Activated CD4-positive, alpha-beta T cell treated with anti-CD3 and anti-CD28 coated beads, Interleukin-2, amount 50 U/mL, for 24 hours (primary cell): ENCODE data around the gene RASGRP3.
"Not testable (repeated sequence)": the region's sequence is repeated elsewhere in the genome, so short reads cannot be mapped to it uniquely, and the experiment has no call there.

Experiments
- DNase-seq, 2 donors: peaks; one replicate each; pipeline ENCODE4 v3.0.0-alpha.2; 2020; ENCODE audit warnings: low read depth in 1 of 2, low spot score in 1 of 2

The RASGRP3 gene

GRCh38 chr2:33457556-33458247, 18.7 kb upstream of the RASGRP3 start:
- DNase-seq = no peak

GRCh38 chr2:33458248-33458819, 18.1 kb upstream of the RASGRP3 start:
- DNase-seq = no peak

GRCh38 chr2:33459745-33460144, 16.7 kb upstream of the RASGRP3 start:
- no peak for DNase-seq

GRCh38 chr2:33462512-33462911, 13.9 kb upstream of the RASGRP3 start:
- not testable (repeated sequence) for DNase-seq

- no peak for DNase-seq
Observed at GRCh38 chr2:33467413-33467812, 9.0 kb upstream of the RASGRP3 start.

- no peak for DNase-seq
Observed at GRCh38 chr2:33469238-33469637, 7.2 kb upstream of the RASGRP3 start.

- peak; percentile 51 to 69 for DNase-seq
Observed at GRCh38 chr2:33475224-33476130, 972 bp upstream of the RASGRP3 start.

GRCh38 chr2:33476793-33477190, 343 bp downstream of the RASGRP3 start:
- no peak for DNase-seq

GRCh38 chr2:33477473-33478468, 1.3 kb downstream of the RASGRP3 start:
- DNase-seq = peak in 1 of 2 donors; percentile 19

GRCh38 chr2:33478968-33479731, 2.7 kb downstream of the RASGRP3 start:
- no peak for DNase-seq

- no peak for DNase-seq
Observed at GRCh38 chr2:33482518-33482917, 6.1 kb downstream of the RASGRP3 start.

GRCh38 chr2:33484042-33484621, 7.7 kb downstream of the RASGRP3 start:
- DNase-seq = no peak

- no peak for DNase-seq
Observed at GRCh38 chr2:33485051-33485450, 8.6 kb downstream of the RASGRP3 start.

- DNase-seq = no peak
Observed at GRCh38 chr2:33486544-33486943, 10.1 kb downstream of the RASGRP3 start.

- no peak for DNase-seq
Observed at GRCh38 chr2:33488178-33488690, 11.8 kb downstream of the RASGRP3 start.

- no peak for DNase-seq
Observed at GRCh38 chr2:33488715-33489540, 12.5 kb downstream of the RASGRP3 start.

GRCh38 chr2:33489835-33490431, 13.5 kb downstream of the RASGRP3 start:
- DNase-seq = no peak

GRCh38 chr2:33491441-33492084, 15.1 kb downstream of the RASGRP3 start:
- no peak for DNase-seq
